ENCODE data around the gene ARPC4. TPM values are rescaled to one million over a fixed set of nuclear protein-coding genes. Genes with fewer than 3 reads are reported as not detected.

ARPC4 gene
- total and polyA plus RNA-seq, 2 of the 13 experiments (the other 11 are each of a cell fraction or from before 2014, with no cell fraction given), result 30.1 to 83.6 TPM

GRCh38 chr3:9806688-9807589 lies 14.1 kb downstream of the ARPC4 start:
- Histone ChIP-seq H3K4me3 (replicated peaks in 1 of 3; ENCODE audit: insufficient read depth in 1 of 3, low read depth in 2 of 3, low read length in 3 of 3) (no peak overlapping the region), H3K79me2 (ENCODE audit: insufficient read depth, low read length) (no peaks in the 10 kb centered on the region), H4K20me1 (ENCODE audit: insufficient read depth, low read length) (no peaks in the 10 kb centered on the region), H2AFZ (ENCODE audit: low read length) (no peak overlapping the region), H3K4me1 (ENCODE audit: insufficient read depth, low read length) (no peaks in the 10 kb centered on the region), H3K4me2 (ENCODE audit: low read depth, low read length) (no peak overlapping the region), H3K9ac (ENCODE audit: insufficient read depth, low read depth, low read length) (no peak overlapping the region), H3K36me3 (replicated peaks in 1 of 2; ENCODE audit: control insufficient read depth in 1 of 2, insufficient read depth in 2 of 2, low read length in 2 of 2) (peaks cover 21 to 46% of the 10 kb centered on the region in 2 experiments), H3K27ac (ENCODE audit: extremely low read length, insufficient read depth, low read length) (no peak overlapping the region), H3K27me3 (ENCODE audit: control insufficient read depth in 1 of 2, insufficient read depth in 2 of 2, low read length in 2 of 2) (no peaks in the 10 kb centered on the region; a peak in 1 of 5 replicates), H3K9me3 (ENCODE audit: low read length) (no peaks in the 10 kb centered on the region)
- ChIA-PET CTCF (ENCODE audit: low intra/inter-chr PET ratio, low total read pairs) (no interaction called here), POLR2A (interaction anchor here (1.6 to 2.7 kb wide), 2 partner anchors 14 to 58 kb away, joined by 5 to 13 read pairs; partner anchors contain the start of genes ARPC4, OGG1 and TADA3)
- TF ChIP-seq ZNF263 (CRISPR knock-in tag; IDR thresholded peaks at IDR 0.05) (no peak), USF2 (IDR thresholded peaks at IDR 0.05; ENCODE audit: low read depth, low read length) (no peak), USF2 (CRISPR knock-in tag; IDR thresholded peaks at IDR 0.05; ENCODE audit: borderline replicate concordance) (no peak), ZNF629 (CRISPR knock-in tag; conservative IDR thresholded peaks at IDR 0.05) (peak; percentile 73), RBM22 (optimal IDR thresholded peaks at IDR 0.05; ENCODE audit: low read length) (peak; percentile 28), AGO2 (optimal IDR thresholded peaks at IDR 0.05; ENCODE audit: low read depth, low read length) (peak; percentile 19)
- in situ Hi-C loops (cut with HindIII; ENCODE audit: extremely low pct_ligation_motif_present, low pct_unique_long_range_greater_than_20kb) (no loop called here), intact Hi-C loops (cut with micrococcal nuclease; ENCODE audit: unreplicated experiment) (no loop called here)
- DNase-seq (ENCODE audit: low spot score) (no peak), ATAC-seq (no peak), FAIRE-seq (no peak)
- TSS peak; percentile 34 for BruUV-seq (replicated peaks)
- WGBS (ENCODE audit: low lambda C conversion rate), result 100% methylated on average over 3 of the region's 7 CpGs

Data from HepG2 (cell line).